Thyroid gland (tissue), 4 donors: ENCODE data around the gene DUSP22. TPM values are rescaled to one million over a fixed set of nuclear protein-coding genes. Genes with fewer than 3 reads are reported as not detected.

Source experiments
- total RNA-seq, 4 donors: library from RNA; depleted of rRNA; stranded (reverse); fragments of >200 nt; gene quantifications; one replicate each; pipeline ENCODE4 v1.2.3, GENCODE V29; 2016

Gene DUSP22
- total RNA-seq, 4 donors from 2014 or later = 40.4 to 68.8 (median 59.4) TPM

Other genes with a start within 250 kb of the DUSP22 start
- gene IRF4, start 99.3 kb downstream of the DUSP22 start, total RNA-seq = 1 to 10 TPM in 3 of 4 donors, under 1 TPM in 1; 0.54 to 2.3 (median 1.3) TPM